Thyroid gland (tissue), 4 donors: Measurements from ENCODE around the gene NOP16. TPM values are rescaled to one million over a fixed set of nuclear protein-coding genes. Genes with fewer than 3 reads are reported as not detected.

Source experiments
- DNase-seq, 2 donors: peaks; one replicate each; pipeline ENCODE4 v3.0.0-alpha.2; 2019
- H3K27ac ChIP-seq, 3 donors: fragments of 200-600 bp; sonication (generic); 1 replicate in 2 of 3; 2 replicates in 1 of 3; pipeline ENCODE4 v1.5.1; 2016 to 2019; ENCODE audit warnings: mild to moderate bottlenecking in 1 of 3, moderate library complexity in 1 of 3
- H3K27me3 ChIP-seq: fragments of 200-600 bp; sonication (generic); one replicate; pipeline ENCODE4 v1.5.1; 2019
- H3K36me3 ChIP-seq, 2 donors: fragments of 200-600 bp; sonication (generic); one replicate each; pipeline ENCODE4 v1.5.1; 2016 to 2019
- H3K4me1 ChIP-seq, 2 donors: fragments of 200-600 bp; sonication (generic); one replicate each; pipeline ENCODE4 v1.5.1; 2017 to 2019
- H3K4me3 ChIP-seq, 3 donors: fragments of 200-600 bp; sonication (generic); replicated peaks in 1 of 3; 1 replicate in 2 of 3; 2 replicates in 1 of 3; pipeline ENCODE4 v1.5.1; 2016; ENCODE audit warnings: mild to moderate bottlenecking in 1 of 3
- H3K9me3 ChIP-seq: fragments of 200-600 bp; sonication (generic); one replicate; pipeline ENCODE4 v1.5.1; 2017
- CTCF ChIP-seq, 6 experiments: fragments of 200-600 bp in 3 of 6; fragments of 450-650 bp in 3 of 6; sonication (generic) in 3 of 6; IDR thresholded peaks; one replicate each; pipeline ENCODE4 v1.5.1; 2016 to 2019; ENCODE audit warnings: antibody characterized with exemption in 6 of 6, mild to moderate bottlenecking in 2 of 6, inconsistent platforms in 1 of 6, moderate library complexity in 1 of 6
- POLR2A ChIP-seq, 2 donors: fragments of 450-650 bp; IDR thresholded peaks; one replicate each; pipeline ENCODE4 v1.6.1; 2017; ENCODE audit warnings: antibody characterized with exemption in 2 of 2, mild to moderate bottlenecking in 2 of 2, moderate library complexity in 1 of 2
- WGBS, 2 donors: methylation state at CpG; one replicate each; pipeline ENCODE4 v1.1.5; 2017; 5-methylcytosine and 5-hydroxymethylcytosine counted together
- intact Hi-C: fragments of 100-400 bp; cut with DNase I; formaldehyde crosslinking; loops from one replicate; pipeline ENCODE4 v1.15.1; 2023
- total RNA-seq, 4 donors: library from RNA; depleted of rRNA; stranded (reverse); fragments of >200 nt; gene quantifications; one replicate each; pipeline ENCODE4 v1.2.3, GENCODE V29; 2016

Gene NOP16
- total RNA-seq, 4 donors from 2014 or later = 4.7 to 13.7 (median 8.2) TPM

- Histone ChIP-seq H3K4me3 (no peak overlapping the region), H3K36me3 (no peaks in the 10 kb centered on the region), H3K9me3 (no peaks in the 10 kb centered on the region), H3K4me1 (peaks cover 10 to 12% of the 10 kb centered on the region in 2 donors), H3K27me3 (no peaks in the 10 kb centered on the region), H3K27ac (no peak overlapping the region)
- TF ChIP-seq POLR2A (IDR thresholded peaks at IDR 0.05) (no peak), CTCF (IDR thresholded peaks at IDR 0.05) (no peak)
- no peak for DNase-seq
- intact Hi-C loops = no loop called here
- whole genome bisulfite sequencing, 2 donors = 92% methylated on average over 5 of the region's 5 CpGs
These were observed 31.7 kb upstream of the NOP16 start for GRCh38 chr5:176420086-176420485.

- Histone ChIP-seq H3K4me3 (no peak overlapping the region), H3K27me3 (no peaks in the 10 kb centered on the region), H3K4me1 (peaks cover 17 to 30% of the 10 kb centered on the region in 2 donors), H3K36me3 (no peaks in the 10 kb centered on the region), H3K9me3 (no peaks in the 10 kb centered on the region), H3K27ac (no peak overlapping the region)
- TF ChIP-seq CTCF (IDR thresholded peaks at IDR 0.05) = no peak
- no peak for TF ChIP-seq POLR2A (IDR thresholded peaks at IDR 0.05)
- DNase-seq = no peak
- 90 to 92% methylated on average over 9 of the region's 9 CpGs for WGBS, 2 donors
- intact Hi-C loops = loop anchor here (5.0 kb wide), 3 partner anchors 124 to 239 kb away; no protein-coding TSS in a partner anchor
These were observed 29.9 kb upstream of the NOP16 start for GRCh38 chr5:176418251-176418650.

GRCh38 chr5:176416965-176417364 is 28.6 kb upstream of the NOP16 start:
- no peaks in the 10 kb centered on the region for H3K36me3 ChIP-seq
- peak overlapping the region in 1 of 3 donors; percentile 88 for H3K4me3 ChIP-seq
- intact Hi-C loops = loop anchor here (5.0 kb wide), 3 partner anchors 125 to 240 kb away; no protein-coding TSS in a partner anchor
- no peaks in the 10 kb centered on the region for H3K27me3 ChIP-seq
- no peaks in the 10 kb centered on the region for H3K9me3 ChIP-seq
- no peak for TF ChIP-seq CTCF (IDR thresholded peaks at IDR 0.05)
- TF ChIP-seq POLR2A (IDR thresholded peaks at IDR 0.05) = no peak
- H3K27ac ChIP-seq = peak overlapping the region in 2 of 3 donors; percentile 18 to 50
- peak in 1 of 2 donors; percentile 14 for DNase-seq
- peaks cover 17 to 30% of the 10 kb centered on the region in 2 donors for H3K4me1 ChIP-seq
- 82 to 88% methylated on average over 11 of the region's 11 CpGs for WGBS, 2 donors

- TF ChIP-seq POLR2A (IDR thresholded peaks at IDR 0.05) = peak in 1 of 2 donors; percentile 96
- TF ChIP-seq CTCF (IDR thresholded peaks at IDR 0.05) = peak; percentile 16 to 98 (median 73)
- no peaks in the 10 kb centered on the region for H3K27me3 ChIP-seq
- no peaks in the 10 kb centered on the region for H3K36me3 ChIP-seq
- H3K9me3 ChIP-seq = no peaks in the 10 kb centered on the region
- peak within 1 kb of the TSS; percentile 34 to 93 (median 88) for H3K4me3 ChIP-seq
- H3K4me1 ChIP-seq = peaks cover 17 to 30% of the 10 kb centered on the region in 2 donors
- peak within 1 kb of the TSS; percentile 75 to 87 (median 77) for H3K27ac ChIP-seq
- peak; percentile 89 to 90 for DNase-seq
- intact Hi-C loops = loop anchor here (5.0 kb wide), 3 partner anchors 126 to 241 kb away; no protein-coding TSS in a partner anchor
- WGBS, 2 donors = 3 to 6% methylated on average over 23 to 31 of the region's 107 CpGs
These were observed 27.8 kb upstream of the NOP16 start, which contains the start of gene CLTB for GRCh38 chr5:176415952-176416924. Gene CLTB, minus strand, starts transcription at chr5:176416539. Its CDS starts 176 bp downstream, at chr5:176416363.
